BLaER1 treated with 17β-estradiol and CSF1 and Interleukin-3, amounts not matched to agents 10 nM and 100 nM (cell line): Measurements from ENCODE around the gene XKR8.
"Not testable (repeated sequence)": the region's sequence is repeated elsewhere in the genome, so short reads cannot be mapped to it uniquely, and the experiment has no call there.

Experiments used
- H3K27ac ChIP-seq, 11 experiments: shearing (Covaris generic); formaldehyde crosslinking; 2 replicates each; pipeline ENCODE4 v1.8.1; 2022
- H3K27me3 ChIP-seq, 11 experiments: shearing (Covaris generic); formaldehyde crosslinking; 2 replicates each; pipeline ENCODE4 v1.8.1; 2022
- H3K36me3 ChIP-seq, 11 experiments: shearing (Covaris generic); formaldehyde crosslinking; 2 replicates each; pipeline ENCODE4 v1.8.1; 2022
- H3K4me1 ChIP-seq, 10 experiments: shearing (Covaris generic); formaldehyde crosslinking; 2 replicates each; pipeline ENCODE4 v1.8.1; 2022
- H3K4me2 ChIP-seq, 11 experiments: shearing (Covaris generic); formaldehyde crosslinking; 2 replicates each; pipeline ENCODE4 v1.8.1; 2022
- H3K4me3 ChIP-seq, 10 experiments: shearing (Covaris generic); formaldehyde crosslinking; 2 replicates each; pipeline ENCODE4 v1.8.1; 2022
- H3K9ac ChIP-seq, 11 experiments: shearing (Covaris generic); formaldehyde crosslinking; 2 replicates each; pipeline ENCODE4 v1.8.1; 2022
- H3K9me3 ChIP-seq, 11 experiments: shearing (Covaris generic); formaldehyde crosslinking; replicated peaks in 1 of 11; 2 replicates each; pipeline ENCODE4 v1.8.1; 2022
- H4K20me1 ChIP-seq, 11 experiments: shearing (Covaris generic); formaldehyde crosslinking; 2 replicates each; pipeline ENCODE4 v1.8.1; 2022
- Cebpa-rat ChIP-seq, 11 experiments: shearing (Covaris generic); IDR thresholded peaks; 2 replicates each; pipeline ENCODE4 v1.8.1; 2022

XKR8 gene

DNA sequence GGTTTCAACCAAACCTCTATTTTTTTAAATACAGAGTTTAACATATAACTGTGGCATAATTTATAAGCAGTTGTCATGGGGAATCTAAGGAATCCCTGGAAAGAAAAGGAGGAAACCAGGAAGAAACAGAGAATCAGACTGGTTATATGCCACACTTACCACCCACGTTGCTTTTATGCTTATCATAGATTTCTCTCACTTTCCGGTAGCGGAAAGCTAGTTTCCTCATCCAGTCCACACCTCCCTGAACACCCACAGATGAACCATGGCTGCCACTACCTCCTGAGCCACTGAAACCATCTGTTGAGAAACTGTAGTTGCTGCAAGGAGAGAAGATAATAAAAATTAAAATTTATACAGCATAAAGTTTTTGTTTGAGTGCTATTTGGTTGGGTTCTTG is 33.5 kb downstream of the XKR8 start:
- Histone ChIP-seq H3K27me3 (no peaks in the 10 kb centered on the region), H3K27ac (0 out of 22 replicates have a peak overlapping the region, but pooled peaks of 1 of the 11 experiments have one; percentile 2), H3K4me1 (peaks cover 8 to 38% (median 10%) of the 10 kb centered on the region in 10 experiments; a peak in 19 of 20 replicates), H4K20me1 (no peaks in the 10 kb centered on the region; a peak in 1 of 22 replicates), H3K9me3 (no peaks in the 10 kb centered on the region), H3K36me3 (peaks cover 88 to 100% (median 99%) of the 10 kb centered on the region in 11 experiments), H3K4me3 (no peak overlapping the region), H3K9ac (no peak overlapping the region), H3K4me2 (peak overlapping the region in 2 of 11 experiments; percentile 46 to 66; a peak in 3 of 22 replicates)
- no peak for TF ChIP-seq Cebpa-rat (IDR thresholded peaks at IDR 0.05)

DNA sequence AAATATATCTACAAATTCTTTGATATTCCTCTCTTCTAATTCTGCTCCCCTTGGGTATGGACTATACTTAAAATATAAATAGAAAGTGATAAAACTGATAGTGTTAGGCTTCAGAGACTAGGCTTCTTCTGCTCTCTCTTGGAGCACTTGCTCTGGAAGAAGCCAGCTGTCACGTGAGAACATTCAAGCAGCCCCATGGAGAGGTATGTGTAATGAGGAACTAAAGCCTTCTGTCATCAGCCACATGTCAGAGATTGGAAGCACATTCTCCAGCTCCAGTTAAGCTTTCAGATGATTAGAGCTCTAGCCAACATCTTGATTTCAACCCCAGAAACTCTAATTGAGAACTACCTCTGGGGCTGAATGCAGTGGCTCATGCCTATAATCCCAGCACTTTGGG is 34.3 kb downstream of the XKR8 start:
- peak overlapping the region in 2 of 11 experiments; percentile 46 to 66; a peak in 4 of 22 replicates for H3K4me2 ChIP-seq
- peaks cover 88 to 100% (median 99%) of the 10 kb centered on the region in 11 experiments for H3K36me3 ChIP-seq
- TF ChIP-seq Cebpa-rat (IDR thresholded peaks at IDR 0.05): no peak

DNA sequence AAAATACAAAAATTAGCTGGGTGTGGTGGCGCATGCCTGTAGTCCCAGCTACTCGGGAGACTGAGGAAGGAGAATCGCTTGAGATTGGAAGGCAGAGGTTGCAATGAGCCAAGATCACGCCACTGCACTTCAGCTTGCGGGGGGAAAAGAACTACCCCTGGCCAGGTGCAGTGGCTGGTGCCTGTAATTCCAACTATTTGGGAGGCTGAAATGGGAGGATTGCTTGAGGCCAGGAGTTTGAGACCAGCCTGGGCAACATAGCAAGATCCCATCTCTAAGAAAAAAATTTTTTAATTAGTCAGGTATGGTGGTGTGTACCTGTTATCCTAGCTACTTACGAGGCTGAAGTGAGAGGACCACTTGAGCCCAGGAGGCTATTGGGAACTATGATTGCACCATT is 34.8 kb downstream of the XKR8 start:
- H3K27ac ChIP-seq, H3K27me3 ChIP-seq, H3K9ac ChIP-seq, H3K4me3 ChIP-seq, H3K9me3 ChIP-seq, H4K20me1 ChIP-seq: not testable (repeated sequence)
- Histone ChIP-seq H3K4me1 (peaks cover 8 to 38% (median 10%) of the 10 kb centered on the region in 10 experiments; a peak in 19 of 20 replicates), H3K36me3 (peaks cover 88 to 100% (median 99%) of the 10 kb centered on the region in 11 experiments), H3K4me2 (peak overlapping the region in 2 of 11 experiments; percentile 46 to 66; a peak in 4 of 22 replicates)

More for the DNA sequence above, 34.3 kb downstream of the XKR8 start:
- peaks cover 8 to 38% (median 10%) of the 10 kb centered on the region in 10 experiments; a peak in 19 of 20 replicates for H3K4me1 ChIP-seq
- no peak overlapping the region for H3K4me3 ChIP-seq
- no peak overlapping the region for H3K9ac ChIP-seq
- H4K20me1 ChIP-seq: no peaks in the 10 kb centered on the region; a peak in 1 of 22 replicates
- H3K27me3 ChIP-seq: no peaks in the 10 kb centered on the region
- no peak overlapping the region for H3K27ac ChIP-seq
- no peaks in the 10 kb centered on the region for H3K9me3 ChIP-seq

DNA sequence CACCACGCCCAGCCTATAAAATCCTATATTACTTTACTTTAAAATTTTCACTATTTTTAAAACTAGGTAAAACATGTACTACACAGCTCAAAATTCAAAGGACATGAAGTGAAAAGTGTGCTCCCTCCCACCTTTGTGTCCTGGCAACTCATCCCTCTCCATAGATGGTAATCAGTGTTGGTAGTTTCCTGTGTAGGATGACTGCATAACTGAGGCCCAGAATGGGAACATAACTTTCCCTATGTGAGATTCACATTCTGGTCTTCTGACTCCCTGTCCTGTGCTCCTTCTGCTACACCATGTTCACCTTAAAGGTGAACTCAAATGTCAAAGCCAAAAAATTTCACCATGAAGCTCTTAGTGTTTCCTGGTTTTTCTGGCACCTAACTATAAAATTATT is 39.3 kb downstream of the XKR8 start:
- TF ChIP-seq Cebpa-rat (IDR thresholded peaks at IDR 0.05): no peak
- peaks cover 0 to 13% (median 0%) of the 10 kb centered on the region in 10 experiments; a peak in 6 of 20 replicates for H3K4me1 ChIP-seq
- no peaks in the 10 kb centered on the region for H3K9me3 ChIP-seq
- H3K4me3 ChIP-seq: no peak overlapping the region
- H4K20me1 ChIP-seq: no peaks in the 10 kb centered on the region; a peak in 1 of 22 replicates
- H3K27me3 ChIP-seq: no peaks in the 10 kb centered on the region
- H3K36me3 ChIP-seq: peaks cover 88 to 98% (median 94%) of the 10 kb centered on the region in 11 experiments
- H3K27ac ChIP-seq: no peak overlapping the region
- H3K9ac ChIP-seq: no peak overlapping the region
- H3K4me2 ChIP-seq: no peak overlapping the region

DNA sequence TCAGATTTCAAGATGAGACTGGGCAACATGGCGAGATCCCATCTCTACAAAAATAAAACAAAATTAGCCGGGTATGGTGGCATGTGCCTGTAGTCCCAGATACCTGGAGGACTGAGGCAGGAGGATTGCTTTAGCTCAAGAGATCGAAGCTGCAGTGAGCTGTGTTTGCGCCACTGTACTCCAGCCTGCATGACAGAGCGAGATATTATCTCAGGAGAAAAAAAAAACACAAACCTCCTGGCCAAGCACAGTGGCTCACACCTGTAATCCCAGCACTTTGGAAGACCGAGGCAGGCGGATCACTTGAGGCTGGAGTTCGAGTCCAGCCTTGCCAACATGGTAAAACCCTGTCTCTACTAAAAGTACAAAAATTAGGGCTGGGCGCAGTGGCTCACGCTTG is 42.8 kb downstream of the XKR8 start:
- Histone ChIP-seq H3K9me3 (no peaks in the 10 kb centered on the region), H3K9ac (no peak overlapping the region), H3K27me3 (no peaks in the 10 kb centered on the region), H3K36me3 (peaks cover 64 to 99% (median 89%) of the 10 kb centered on the region in 11 experiments), H3K4me1 (no peaks in the 10 kb centered on the region), H3K27ac (no peak overlapping the region), H3K4me2 (no peak overlapping the region), H4K20me1 (no peaks in the 10 kb centered on the region; a peak in 1 of 22 replicates), H3K4me3 (no peak overlapping the region)
- no peak for TF ChIP-seq Cebpa-rat (IDR thresholded peaks at IDR 0.05)

DNA sequence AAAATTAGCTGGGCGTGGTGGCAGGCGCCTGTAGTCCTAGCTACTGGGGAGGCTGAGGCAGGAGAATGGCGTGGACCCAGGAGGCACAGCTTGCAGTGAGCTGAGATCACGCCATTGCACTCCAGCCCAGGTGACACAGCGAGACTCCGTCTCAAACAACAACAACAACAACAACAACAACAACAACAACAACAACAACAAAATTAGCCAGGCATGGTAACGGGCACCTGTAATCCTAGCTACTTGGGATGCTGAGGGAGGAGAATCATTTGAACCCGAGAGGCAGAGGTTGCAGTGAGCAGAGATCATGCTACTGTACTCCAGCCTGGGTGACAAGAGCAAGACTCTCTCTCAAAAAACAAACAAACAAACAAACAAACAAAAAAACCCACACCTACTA is 43.3 kb downstream of the XKR8 start:
- not testable (repeated sequence) for H3K4me2 ChIP-seq, H3K9me3 ChIP-seq, H3K27ac ChIP-seq, H4K20me1 ChIP-seq, H3K4me3 ChIP-seq, H3K4me1 ChIP-seq, H3K9ac ChIP-seq, H3K27me3 ChIP-seq
- H3K36me3 ChIP-seq: peaks cover 59 to 99% (median 85%) of the 10 kb centered on the region in 11 experiments

DNA sequence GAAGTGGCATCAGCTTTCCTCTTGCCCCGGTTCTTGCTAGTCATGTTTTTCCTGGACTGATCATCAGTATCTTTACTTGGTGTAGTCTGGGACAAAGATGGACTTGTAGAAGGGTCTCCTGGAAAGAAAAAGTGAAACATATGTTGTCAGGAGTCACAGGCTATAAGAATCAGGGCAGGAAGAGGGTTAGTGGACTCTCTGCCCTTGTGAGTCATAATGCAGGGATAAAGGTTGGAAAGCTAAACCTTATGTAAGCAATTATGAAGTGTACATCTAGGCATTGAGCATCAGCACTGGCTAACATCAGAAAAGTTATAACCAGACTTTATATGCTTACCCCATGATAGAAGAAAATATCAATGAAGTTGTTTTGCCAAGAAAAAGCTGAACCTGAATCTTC is 51.2 kb downstream of the XKR8 start:
- Histone ChIP-seq H3K27ac (no peak overlapping the region), H3K27me3 (no peaks in the 10 kb centered on the region), H3K36me3 (peaks cover 67 to 98% (median 92%) of the 10 kb centered on the region in 11 experiments), H3K4me2 (no peak overlapping the region), H3K9me3 (no peaks in the 10 kb centered on the region), H3K4me1 (no peaks in the 10 kb centered on the region), H4K20me1 (peaks cover 0 to 8% (median 0%) of the 10 kb centered on the region in 11 experiments; a peak in 4 of 22 replicates), H3K9ac (no peak overlapping the region), H3K4me3 (no peak overlapping the region)
- TF ChIP-seq Cebpa-rat (IDR thresholded peaks at IDR 0.05): no peak
